GM11168 (cell line): ENCODE results near the gene ELAVL3.
"Not testable (repeated sequence)": the region's sequence is repeated elsewhere in the genome, so short reads cannot be mapped to it uniquely, and the experiment has no call there.

ENCODE experiments used
- in situ Hi-C: fragments of 300-500 bp; cut with MboI; formaldehyde crosslinking; loops from one replicate; pipeline ENCODE4 v1.12.0; 2022; ENCODE audit warnings: low sequenced_read_pairs; ENCODE audit not compliant: unreplicated experiment

Gene ELAVL3

DNA sequence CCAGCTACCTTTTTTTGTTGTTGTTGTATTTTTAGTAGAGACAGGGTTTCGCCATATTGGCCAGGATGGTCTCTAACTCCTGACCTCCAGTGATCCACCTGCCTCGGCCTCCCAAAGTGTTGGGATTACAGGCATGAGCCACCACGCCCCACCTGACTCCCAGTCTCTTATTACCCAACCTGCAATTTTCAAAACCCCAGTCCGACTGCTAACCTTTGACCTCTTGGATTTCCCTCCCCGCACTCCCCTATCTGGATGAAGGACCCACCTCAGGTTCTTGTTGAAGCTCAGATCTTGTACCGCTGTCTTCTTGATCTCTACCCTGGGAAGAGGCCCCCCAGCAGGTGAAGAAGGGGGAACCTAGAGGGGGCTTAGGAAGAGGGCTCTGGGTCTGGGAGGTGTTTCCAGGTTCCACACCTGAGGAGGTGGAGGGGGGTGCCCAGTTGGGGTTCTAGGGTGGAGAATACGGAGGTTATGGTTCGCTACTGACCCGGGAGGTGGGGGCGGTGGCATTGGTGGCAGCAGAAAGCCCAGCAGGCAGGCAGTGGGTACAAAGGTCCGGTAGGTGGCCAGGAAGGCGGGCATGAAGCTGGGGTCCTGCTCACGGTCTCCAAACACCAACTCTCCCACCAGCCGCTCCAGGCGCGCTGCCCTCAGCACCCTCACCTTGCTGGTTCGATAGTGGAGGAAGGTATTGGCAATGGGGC is 64.3 kb downstream of the ELAVL3 start:
- in situ Hi-C loops = no loop called here

GRCh38 chr19:11414544-11414943 is 66.3 kb downstream of the ELAVL3 start:
- in situ Hi-C loops = no loop called here

GRCh38 chr19:11410682-11411081 is 70.2 kb downstream of the ELAVL3 start:
- in situ Hi-C loops = no loop called here

- in situ Hi-C loops = no loop called here
These were observed 72.3 kb downstream of the ELAVL3 start for GRCh38 chr19:11408591-11408990.

- in situ Hi-C loops = not testable (repeated sequence)
These were observed 74.1 kb downstream of the ELAVL3 start for GRCh38 chr19:11406703-11407236.

- in situ Hi-C loops = no loop called here
These were observed 74.8 kb downstream of the ELAVL3 start for GRCh38 chr19:11405846-11406643.

GRCh38 chr19:11404588-11405222 is 76.1 kb downstream of the ELAVL3 start:
- in situ Hi-C loops = no loop called here

DNA sequence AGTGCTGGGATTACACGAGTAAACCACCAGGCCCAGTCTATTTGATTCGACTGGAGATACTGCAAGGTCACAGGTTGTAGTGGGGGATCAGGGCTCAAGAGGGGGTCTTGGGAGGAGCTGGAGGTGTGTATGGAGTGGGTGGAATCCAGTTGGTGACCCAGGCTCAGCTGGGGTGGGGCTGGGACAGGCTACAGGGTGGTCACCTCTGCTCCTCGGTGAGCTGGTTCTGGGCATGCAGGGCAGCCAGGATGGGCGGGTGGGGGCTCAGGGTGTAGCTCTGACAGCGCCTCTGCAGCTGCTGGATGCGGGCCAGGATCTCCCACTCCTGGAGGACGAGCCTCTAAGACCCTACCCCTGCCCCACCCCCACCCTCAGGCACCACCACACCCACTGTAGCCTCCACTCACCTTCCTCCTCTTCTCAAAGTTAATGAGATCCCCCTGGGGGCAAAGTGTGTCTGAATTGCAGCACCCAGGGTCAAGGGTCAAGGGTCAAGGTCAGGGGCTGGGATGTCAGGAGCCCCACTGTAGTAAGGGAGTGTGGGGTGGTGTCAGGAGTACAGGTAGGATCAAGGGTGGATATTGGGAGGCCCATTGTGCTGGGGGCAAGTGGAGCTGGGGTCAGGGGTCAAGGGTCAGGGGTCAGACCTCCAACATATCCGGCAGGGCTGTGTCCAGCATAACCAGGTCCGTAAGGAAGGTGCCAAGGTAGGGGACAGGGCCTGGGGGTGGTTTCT is 78.9 kb downstream of the ELAVL3 start:
- in situ Hi-C loops = no loop called here
